ENCODE results near the gene MCTP1. TPM values are rescaled to one million over a fixed set of nuclear protein-coding genes. Genes with fewer than 3 reads are reported as not detected.

MCTP1 gene
- total RNA-seq, 4 donors from 2014 or later, result 3.3 to 31.4 (median 13.4) TPM

DNA sequence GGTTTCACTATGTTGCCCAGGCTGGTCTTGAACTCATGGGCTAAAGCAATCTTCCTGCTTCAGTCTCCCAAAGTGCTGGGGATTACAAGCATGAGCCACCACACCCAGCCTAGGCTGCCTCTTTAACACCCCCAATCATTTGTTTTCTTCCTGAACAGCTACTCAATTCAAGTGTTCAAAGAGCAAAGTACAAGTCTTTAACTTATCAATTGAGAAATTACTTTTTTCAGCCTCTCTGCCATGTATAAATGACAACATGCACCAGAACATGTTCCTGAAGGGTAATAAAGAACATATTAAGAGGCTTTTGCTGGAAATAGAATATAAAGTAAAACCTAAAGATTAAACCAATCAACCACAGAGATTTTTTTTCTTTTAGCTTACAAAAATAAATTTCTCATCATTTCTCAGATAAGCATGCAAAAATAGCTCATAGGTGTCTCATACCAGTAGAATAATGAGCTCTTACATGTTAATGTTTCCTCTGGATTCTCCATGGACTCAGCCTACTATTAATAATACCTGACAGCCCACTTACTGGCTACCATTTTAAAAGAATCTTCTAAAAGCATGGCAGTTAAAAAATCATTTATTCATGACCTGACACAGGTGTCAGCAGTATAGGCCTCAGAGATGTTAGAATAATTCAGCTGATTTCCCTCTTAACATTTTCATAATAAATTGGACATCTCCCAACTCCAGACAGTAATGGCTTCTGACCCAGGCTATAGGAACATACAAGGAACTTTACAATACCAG is 60.0 kb downstream of the MCTP1 start:
- Histone ChIP-seq H3K4me3 (no peak overlapping the region), H3K27me3 (no peaks in the 10 kb centered on the region), H3K4me1 (no peaks in the 10 kb centered on the region), H3K27ac (no peak overlapping the region), H3K36me3 (no peaks in the 10 kb centered on the region), H3K9me3 (no peaks in the 10 kb centered on the region)
- in situ Hi-C loops (cut with MboI; ENCODE audit: low pct_ligation_motif_present in 1 of 4, low pct_unique_long_range_greater_than_20kb in 1 of 4, low sequenced_read_pairs in 3 of 4) (loop anchor here in 2 of 4 donors (25.0 kb wide), 1 partner anchor 263 kb away; no protein-coding TSS in a partner anchor), intact Hi-C loops (cut with DNase I; ENCODE audit: low total_unique reads) (no loop called here)
- TF ChIP-seq EP300 (IDR thresholded peaks at IDR 0.05; ENCODE audit: low read depth), result no peak
- TF ChIP-seq CTCF (IDR thresholded peaks at IDR 0.05), result no peak
- TF ChIP-seq POLR2AphosphoS5 (IDR thresholded peaks at IDR 0.05), result no peak
- TF ChIP-seq POLR2A (IDR thresholded peaks at IDR 0.05), result no peak
- no peak for DNase-seq

- intact Hi-C loops (cut with DNase I; ENCODE audit: low total_unique reads), result no loop called here
- no peaks in the 10 kb centered on the region for H3K36me3 ChIP-seq
- H3K4me1 ChIP-seq, result no peaks in the 10 kb centered on the region
- no peaks in the 10 kb centered on the region for H3K27me3 ChIP-seq
- H3K4me3 ChIP-seq, result no peak overlapping the region
- H3K27ac ChIP-seq, result no peak overlapping the region
- no peaks in the 10 kb centered on the region for H3K9me3 ChIP-seq
- WGBS, 2 donors (ENCODE audit: low coverage in 1 of 2), result 86 to 90% methylated on average over 2 of the region's 2 CpGs
- TF ChIP-seq POLR2AphosphoS5 (IDR thresholded peaks at IDR 0.05) (no peak), EP300 (IDR thresholded peaks at IDR 0.05; ENCODE audit: low read depth) (no peak), CTCF (IDR thresholded peaks at IDR 0.05) (no peak), POLR2A (IDR thresholded peaks at IDR 0.05) (no peak)
- in situ Hi-C loops (cut with MboI; ENCODE audit: low pct_ligation_motif_present in 1 of 4, low pct_unique_long_range_greater_than_20kb in 1 of 4, low sequenced_read_pairs in 3 of 4), result no loop called here
- DNase-seq, result no peak
Observed at GRCh38 chr5:95223566-95224258, 61.2 kb downstream of the MCTP1 start.

DNA sequence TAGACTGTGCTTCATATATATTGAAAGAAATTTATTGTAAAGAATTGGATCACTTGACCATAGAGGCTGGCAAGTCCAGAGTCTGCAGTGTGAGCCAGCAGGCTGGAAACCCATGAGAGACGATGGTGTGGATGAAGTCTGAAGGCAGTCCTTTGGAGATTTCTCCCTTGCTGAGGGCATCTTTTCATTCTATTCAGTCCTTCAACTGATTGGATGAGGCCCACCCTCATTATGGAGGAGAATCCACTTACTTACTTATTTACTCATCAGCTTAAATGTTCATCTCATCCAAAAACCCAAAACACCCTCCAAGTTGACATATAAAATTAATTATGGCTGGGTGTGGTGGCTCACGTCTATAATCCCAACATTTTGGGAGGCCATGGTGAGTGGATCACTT is 62.1 kb downstream of the MCTP1 start:
- DNase-seq, result no peak
- in situ Hi-C loops (cut with MboI; ENCODE audit: low pct_ligation_motif_present in 1 of 4, low pct_unique_long_range_greater_than_20kb in 1 of 4, low sequenced_read_pairs in 3 of 4), result no loop called here
- WGBS, 2 donors (ENCODE audit: low coverage in 1 of 2), result 70 to 89% methylated on average over 1 to 2 of the region's 2 CpGs

More for the DNA sequence above, 62.1 kb downstream of the MCTP1 start:
- intact Hi-C loops (cut with DNase I; ENCODE audit: low total_unique reads), result no loop called here
- H3K4me1 ChIP-seq, result no peaks in the 10 kb centered on the region
- no peaks in the 10 kb centered on the region for H3K27me3 ChIP-seq
- no peak overlapping the region for H3K27ac ChIP-seq
- TF ChIP-seq CTCF (IDR thresholded peaks at IDR 0.05) (no peak), EP300 (IDR thresholded peaks at IDR 0.05; ENCODE audit: low read depth) (no peak), POLR2A (IDR thresholded peaks at IDR 0.05) (no peak), POLR2AphosphoS5 (IDR thresholded peaks at IDR 0.05) (no peak)
- H3K9me3 ChIP-seq, result no peaks in the 10 kb centered on the region
- no peak overlapping the region for H3K4me3 ChIP-seq
- H3K36me3 ChIP-seq, result no peaks in the 10 kb centered on the region

All from transverse colon (tissue), 4 donors.